Measurements from ENCODE around the gene MOV10L1.

The MOV10L1 gene

GRCh38 chr22:50177537-50178470 is 88.0 kb downstream of the MOV10L1 start:
- no peak overlapping the region for H3K4me2 ChIP-seq (ENCODE audit: low read length)

GRCh38 chr22:50178471-50178864 is 88.7 kb downstream of the MOV10L1 start:
- Histone ChIP-seq H3K4me3 (ENCODE audit: low read length) (no peak overlapping the region), H2AFZ (ENCODE audit: low read depth, low read length) (no peak overlapping the region), H3K36me3 (replicated peaks; ENCODE audit: low read depth, low read length) (no peaks in the 10 kb centered on the region), H3K27ac (ENCODE audit: low read length) (no peak overlapping the region), H3K9me3 (ENCODE audit: insufficient read depth, low read length) (no peaks in the 10 kb centered on the region), H4K20me1 (ENCODE audit: insufficient read depth, low read length) (no peaks in the 10 kb centered on the region), H3K79me2 (ENCODE audit: low read length) (no peaks in the 10 kb centered on the region), H3K9ac (ENCODE audit: low read length) (no peak overlapping the region), H3K4me2 (ENCODE audit: low read length) (no peak overlapping the region), H3K27me3 (ENCODE audit: low read depth, low read length) (no peaks in the 10 kb centered on the region), H3K4me1 (ENCODE audit: low read length) (peaks cover 14% of the 10 kb centered on the region)
- TF ChIP-seq CTCF (IDR thresholded peaks at IDR 0.05; ENCODE audit: low read depth, low read length) (no peak), EZH2phosphoT487 (IDR thresholded peaks at IDR 0.05; ENCODE audit: low read depth) (no peak)

More at GRCh38 chr22:50177537-50178470, 88.0 kb downstream of the MOV10L1 start:
- Histone ChIP-seq H2AFZ (ENCODE audit: low read depth, low read length) (no peak overlapping the region), H3K27me3 (ENCODE audit: low read depth, low read length) (no peaks in the 10 kb centered on the region), H3K27ac (ENCODE audit: low read length) (no peak overlapping the region), H4K20me1 (ENCODE audit: insufficient read depth, low read length) (no peaks in the 10 kb centered on the region), H3K4me1 (ENCODE audit: low read length) (peaks cover 19% of the 10 kb centered on the region), H3K36me3 (replicated peaks; ENCODE audit: low read depth, low read length) (no peaks in the 10 kb centered on the region), H3K79me2 (ENCODE audit: low read length) (no peaks in the 10 kb centered on the region), H3K4me3 (ENCODE audit: low read length) (no peak overlapping the region), H3K9me3 (ENCODE audit: insufficient read depth, low read length) (no peaks in the 10 kb centered on the region), H3K9ac (ENCODE audit: low read length) (no peak overlapping the region)
- no peak for TF ChIP-seq CTCF (IDR thresholded peaks at IDR 0.05; ENCODE audit: low read depth, low read length)
- no peak for TF ChIP-seq EZH2phosphoT487 (IDR thresholded peaks at IDR 0.05; ENCODE audit: low read depth)

GRCh38 chr22:50178871-50179869 is 89.4 kb downstream of the MOV10L1 start:
- H4K20me1 ChIP-seq (ENCODE audit: insufficient read depth, low read length) = no peaks in the 10 kb centered on the region
- no peak for TF ChIP-seq CTCF (IDR thresholded peaks at IDR 0.05; ENCODE audit: low read depth, low read length)
- TF ChIP-seq EZH2phosphoT487 (IDR thresholded peaks at IDR 0.05; ENCODE audit: low read depth) = no peak
- no peaks in the 10 kb centered on the region for H3K36me3 ChIP-seq (replicated peaks; ENCODE audit: low read depth, low read length)
- H3K27ac ChIP-seq (ENCODE audit: low read length) = no peak overlapping the region
- H3K79me2 ChIP-seq (ENCODE audit: low read length) = no peaks in the 10 kb centered on the region
- H3K4me1 ChIP-seq (ENCODE audit: low read length) = peaks cover 12% of the 10 kb centered on the region
- no peaks in the 10 kb centered on the region for H3K27me3 ChIP-seq (ENCODE audit: low read depth, low read length)
- no peak overlapping the region for H3K4me3 ChIP-seq (ENCODE audit: low read length)
- no peak overlapping the region for H3K4me2 ChIP-seq (ENCODE audit: low read length)
- H3K9me3 ChIP-seq (ENCODE audit: insufficient read depth, low read length) = no peaks in the 10 kb centered on the region
- H2AFZ ChIP-seq (ENCODE audit: low read depth, low read length) = no peak overlapping the region
- H3K9ac ChIP-seq (ENCODE audit: low read length) = no peak overlapping the region
